ENCODE data around the gene TSR1.

The TSR1 gene

GRCh38 chr17:2303204-2304188 lies 32.8 kb downstream of the TSR1 start, which contains the start of the genes SMG6 and SRR:
Gene SMG6 (minus strand): TSS chr17:2303785. CDS start chr17:2303720, 65 bp downstream.
Gene SRR (plus strand): TSS chr17:2303950. CDS start chr17:2315561, 11,611 bp downstream.
- in situ Hi-C loops (cut with HindIII; ENCODE audit: low pct_ligation_motif_present, low pct_unique_long_range_greater_than_20kb, low sequenced_read_pairs) = no loop called here
- peak; percentile 92 for DNase-seq

GRCh38 chr17:2302778-2303203 lies 33.5 kb downstream of the TSR1 start:
- DNase-seq = no peak
- in situ Hi-C loops (cut with HindIII; ENCODE audit: low pct_ligation_motif_present, low pct_unique_long_range_greater_than_20kb, low sequenced_read_pairs) = no loop called here

GRCh38 chr17:2299756-2300155 lies 36.5 kb downstream of the TSR1 start:
- in situ Hi-C loops (cut with HindIII; ENCODE audit: low pct_ligation_motif_present, low pct_unique_long_range_greater_than_20kb, low sequenced_read_pairs) = no loop called here

GRCh38 chr17:2299136-2299535 lies 37.1 kb downstream of the TSR1 start:
- in situ Hi-C loops (cut with HindIII; ENCODE audit: low pct_ligation_motif_present, low pct_unique_long_range_greater_than_20kb, low sequenced_read_pairs) = no loop called here
- no peak for DNase-seq

More at GRCh38 chr17:2299756-2300155, 36.5 kb downstream of the TSR1 start:
- DNase-seq = no peak

GRCh38 chr17:2297023-2297422 lies 39.2 kb downstream of the TSR1 start:
- no peak for DNase-seq
- in situ Hi-C loops (cut with HindIII; ENCODE audit: low pct_ligation_motif_present, low pct_unique_long_range_greater_than_20kb, low sequenced_read_pairs) = no loop called here

- no peak for DNase-seq
- in situ Hi-C loops (cut with HindIII; ENCODE audit: low pct_ligation_motif_present, low pct_unique_long_range_greater_than_20kb, low sequenced_read_pairs) = no loop called here
These were observed 40.7 kb downstream of the TSR1 start for GRCh38 chr17:2295575-2295974.

GRCh38 chr17:2292100-2292499 lies 44.2 kb downstream of the TSR1 start:
- in situ Hi-C loops (cut with HindIII; ENCODE audit: low pct_ligation_motif_present, low pct_unique_long_range_greater_than_20kb, low sequenced_read_pairs) = no loop called here
- DNase-seq = peak; percentile 32

GRCh38 chr17:2289878-2290478 lies 46.3 kb downstream of the TSR1 start:
- no peak for DNase-seq
- in situ Hi-C loops (cut with HindIII; ENCODE audit: low pct_ligation_motif_present, low pct_unique_long_range_greater_than_20kb, low sequenced_read_pairs) = no loop called here

GRCh38 chr17:2283302-2283701 lies 53.0 kb downstream of the TSR1 start:
- no peak for DNase-seq
- in situ Hi-C loops (cut with HindIII; ENCODE audit: low pct_ligation_motif_present, low pct_unique_long_range_greater_than_20kb, low sequenced_read_pairs) = no loop called here

GRCh38 chr17:2282297-2282873 lies 53.9 kb downstream of the TSR1 start:
- in situ Hi-C loops (cut with HindIII; ENCODE audit: low pct_ligation_motif_present, low pct_unique_long_range_greater_than_20kb, low sequenced_read_pairs) = no loop called here
- DNase-seq = peak; percentile 82

GRCh38 chr17:2279707-2280106 lies 56.5 kb downstream of the TSR1 start:
- in situ Hi-C loops (cut with HindIII; ENCODE audit: low pct_ligation_motif_present, low pct_unique_long_range_greater_than_20kb, low sequenced_read_pairs) = no loop called here
- DNase-seq = no peak

GRCh38 chr17:2277429-2278170 lies 58.7 kb downstream of the TSR1 start:
- in situ Hi-C loops (cut with HindIII; ENCODE audit: low pct_ligation_motif_present, low pct_unique_long_range_greater_than_20kb, low sequenced_read_pairs) = no loop called here
- DNase-seq = no peak

GRCh38 chr17:2275722-2276121 lies 60.5 kb downstream of the TSR1 start:
- in situ Hi-C loops (cut with HindIII; ENCODE audit: low pct_ligation_motif_present, low pct_unique_long_range_greater_than_20kb, low sequenced_read_pairs) = no loop called here
- DNase-seq = no peak

GRCh38 chr17:2274414-2274813 lies 61.8 kb downstream of the TSR1 start:
- in situ Hi-C loops (cut with HindIII; ENCODE audit: low pct_ligation_motif_present, low pct_unique_long_range_greater_than_20kb, low sequenced_read_pairs) = no loop called here
- no peak for DNase-seq

All from ACHN (cell line).